SU-DHL-6 (cell line): ENCODE data around the gene BMPR1A.

Source experiments
- H2AFZ ChIP-seq: fragments of 200-600 bp; sonication (generic); 2 replicates; pipeline ENCODE4 v1.6.1; 2014; ENCODE audit warnings: low read depth, mild to moderate bottlenecking, moderate library complexity, mixed read lengths, antibody characterized with exemption, low read length; ENCODE audit not compliant: severe bottlenecking
- H3F3A ChIP-seq: fragments of 200-600 bp; shearing (Covaris generic); 2 replicates; pipeline ENCODE4 v1.6.0; 2016; ENCODE audit warnings: antibody characterized with exemption, mild to moderate bottlenecking; ENCODE audit not compliant: insufficient read depth
- H3K27ac ChIP-seq: fragments of 200-600 bp; sonication (generic); 2 replicates; pipeline ENCODE4 v1.5.1; 2016; ENCODE audit warnings: low read depth, mild to moderate bottlenecking, low read length, moderate library complexity, mixed read lengths
- H3K27me3 ChIP-seq: fragments of 200-600 bp; sonication (generic), shearing (Covaris generic); 2 replicates; pipeline ENCODE4 v1.6.0; 2014; ENCODE audit warnings: mild to moderate bottlenecking, low read length
- H3K36me3 ChIP-seq: fragments of 200-600 bp; sonication (generic); 2 replicates; pipeline ENCODE4 v1.6.1; 2014; ENCODE audit warnings: mild to moderate bottlenecking, low read length, mixed read lengths
- H3K4me2 ChIP-seq: fragments of 300-600, 200-600 bp; shearing (Covaris generic), sonication (generic); 2 replicates; pipeline ENCODE4 v1.6.0; 2014; ENCODE audit warnings: low read length, low read depth, mild to moderate bottlenecking; ENCODE audit not compliant: poor library complexity, severe bottlenecking
- H3K4me3 ChIP-seq: fragments of 200-600 bp; sonication (generic); 2 replicates; pipeline ENCODE4 v1.5.1; 2014; ENCODE audit warnings: antibody characterized with exemption, low read length, mild to moderate bottlenecking, mixed read lengths; ENCODE audit not compliant: insufficient read depth, poor library complexity, severe bottlenecking
- H3K79me2 ChIP-seq: fragments of 200-600 bp; sonication (generic); 2 replicates; pipeline ENCODE4 v1.6.1; 2014; ENCODE audit warnings: mild to moderate bottlenecking, low read length, moderate library complexity; ENCODE audit not compliant: insufficient read depth
- H3K9ac ChIP-seq: fragments of 200-600 bp; sonication (generic); 2 replicates; pipeline ENCODE4 v1.7.0; 2014; ENCODE audit warnings: mild to moderate bottlenecking, low read length
- H3K9me2 ChIP-seq: fragments of 200-600 bp; sonication (generic); replicated peaks from 2 replicates; pipeline ENCODE4 v1.6.1; 2014; ENCODE audit warnings: low read length; ENCODE audit not compliant: insufficient read depth
- H3K9me3 ChIP-seq: fragments of 200-600 bp; sonication (generic); 2 replicates; pipeline ENCODE4 v1.6.1; 2014; ENCODE audit warnings: low read length, mixed read lengths; ENCODE audit not compliant: insufficient read depth
- H4K20me1 ChIP-seq: fragments of 200-600 bp; sonication (generic); 2 replicates; pipeline ENCODE4 v1.6.1; 2014; ENCODE audit warnings: low read depth, mild to moderate bottlenecking, antibody characterized with exemption, low read length, moderate library complexity, mixed read lengths
- EZH2phosphoT487 ChIP-seq: fragments of 200-600 bp; sonication (generic), shearing (Covaris generic); conservative IDR thresholded peaks from 2 replicates; pipeline ENCODE4 v1.6.1; 2018; ENCODE audit warnings: mild to moderate bottlenecking, antibody characterized with exemption, low read length, moderate library complexity, mixed read lengths
- TF ChIP-seq, protein P1 (sequence below): fragments of 200-600 bp; sonication (generic); IDR thresholded peaks from one replicate; pipeline ENCODE4 v1.5.1; 2017; ENCODE audit warnings: antibody characterized with exemption, mild to moderate bottlenecking, low read length, moderate library complexity; ENCODE audit not compliant: insufficient read depth, poor library complexity, severe bottlenecking

The BMPR1A gene

DNA sequence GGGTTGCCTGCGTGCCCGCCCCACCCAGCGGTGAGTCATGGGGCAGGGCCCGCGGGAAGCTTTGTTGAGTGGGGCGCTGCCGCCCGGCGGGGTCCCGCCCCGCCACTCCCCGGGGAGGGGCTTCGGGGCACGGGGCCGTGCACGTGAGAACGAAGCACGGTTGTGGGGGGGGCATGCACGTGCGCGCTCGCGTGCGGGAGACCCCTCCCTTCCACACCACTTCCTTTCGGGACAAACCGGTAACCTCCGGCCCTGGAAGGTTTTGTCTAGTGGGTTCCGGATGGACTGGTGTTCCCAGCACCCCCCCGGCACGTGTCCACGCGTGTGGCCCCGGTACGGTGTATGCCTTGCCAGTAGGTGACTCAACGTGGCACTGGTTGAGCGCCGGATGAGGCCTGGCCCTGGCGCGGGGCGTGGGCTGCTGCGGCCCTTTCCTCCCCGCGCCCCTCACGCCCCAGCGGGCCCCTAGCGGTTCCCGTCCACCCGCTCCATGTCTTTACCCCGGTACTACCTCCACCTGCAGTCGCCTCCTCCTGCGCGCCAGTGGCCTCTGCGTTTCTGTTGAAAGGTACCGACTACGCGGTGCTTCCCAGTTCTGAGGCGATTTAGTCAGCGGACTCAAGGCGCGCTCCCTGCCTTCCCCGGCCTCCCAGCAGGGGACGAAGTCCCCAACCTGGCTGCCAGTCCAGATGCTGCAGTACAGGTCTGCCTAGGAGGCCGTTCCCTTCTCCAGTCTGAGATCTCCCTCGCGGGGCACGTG, 215.0 kb downstream of the BMPR1A start:
- Histone ChIP-seq H3F3A (no peaks in the 10 kb centered on the region), H3K36me3 (no peaks in the 10 kb centered on the region), H3K4me3 (peak overlapping the region; percentile 53), H3K9ac (peak overlapping the region; percentile 61), H4K20me1 (no peaks in the 10 kb centered on the region), H3K79me2 (no peaks in the 10 kb centered on the region), H3K27ac (no peak overlapping the region), H3K9me2 (no peaks in the 10 kb centered on the region), H3K9me3 (no peaks in the 10 kb centered on the region), H2AFZ (peak overlapping the region; percentile 97), H3K4me2 (peak overlapping the region; percentile 68), H3K27me3 (no peaks in the 10 kb centered on the region)
- TF ChIP-seq EZH2phosphoT487 = no peak
- TF ChIP-seq, protein P1, sequence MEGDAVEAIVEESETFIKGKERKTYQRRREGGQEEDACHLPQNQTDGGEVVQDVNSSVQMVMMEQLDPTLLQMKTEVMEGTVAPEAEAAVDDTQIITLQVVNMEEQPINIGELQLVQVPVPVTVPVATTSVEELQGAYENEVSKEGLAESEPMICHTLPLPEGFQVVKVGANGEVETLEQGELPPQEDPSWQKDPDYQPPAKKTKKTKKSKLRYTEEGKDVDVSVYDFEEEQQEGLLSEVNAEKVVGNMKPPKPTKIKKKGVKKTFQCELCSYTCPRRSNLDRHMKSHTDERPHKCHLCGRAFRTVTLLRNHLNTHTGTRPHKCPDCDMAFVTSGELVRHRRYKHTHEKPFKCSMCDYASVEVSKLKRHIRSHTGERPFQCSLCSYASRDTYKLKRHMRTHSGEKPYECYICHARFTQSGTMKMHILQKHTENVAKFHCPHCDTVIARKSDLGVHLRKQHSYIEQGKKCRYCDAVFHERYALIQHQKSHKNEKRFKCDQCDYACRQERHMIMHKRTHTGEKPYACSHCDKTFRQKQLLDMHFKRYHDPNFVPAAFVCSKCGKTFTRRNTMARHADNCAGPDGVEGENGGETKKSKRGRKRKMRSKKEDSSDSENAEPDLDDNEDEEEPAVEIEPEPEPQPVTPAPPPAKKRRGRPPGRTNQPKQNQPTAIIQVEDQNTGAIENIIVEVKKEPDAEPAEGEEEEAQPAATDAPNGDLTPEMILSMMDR = no peak

DNA sequence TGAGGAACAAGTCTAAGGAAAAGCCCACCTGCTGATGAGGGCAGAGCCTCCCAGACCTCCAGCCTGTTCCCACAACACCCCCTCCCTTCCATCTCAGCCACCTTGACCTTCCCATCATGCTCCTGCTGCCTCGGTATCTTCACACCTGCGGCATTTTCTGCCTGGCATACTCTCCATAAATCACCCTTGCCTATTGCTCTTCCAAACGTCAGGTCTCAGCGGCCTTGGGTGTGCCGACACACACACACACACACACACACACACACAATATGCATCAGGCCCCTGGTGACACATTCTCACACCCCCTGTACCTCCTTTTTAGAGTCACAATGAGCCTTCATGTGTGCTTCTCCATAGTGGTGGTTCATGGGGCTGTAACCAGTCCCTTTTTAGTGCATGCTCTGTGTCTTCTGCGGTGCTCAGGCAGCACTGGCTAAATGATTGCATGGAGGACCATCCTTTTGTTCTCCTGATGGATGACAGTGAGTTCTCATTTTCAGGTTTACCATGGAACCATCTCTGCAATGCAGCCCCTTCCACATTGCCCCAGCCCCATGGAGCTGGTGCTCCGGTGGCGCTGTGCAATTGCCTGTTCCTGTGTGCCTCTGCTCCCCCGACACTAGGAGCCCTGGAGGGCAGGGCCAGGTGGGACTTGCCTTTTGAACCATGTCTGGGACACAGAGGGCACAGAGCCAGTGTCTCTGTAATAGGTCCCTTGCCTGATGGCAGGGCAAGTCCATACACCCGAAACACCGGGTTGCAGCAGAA, 216.4 kb downstream of the BMPR1A start:
- Histone ChIP-seq H3K36me3 (no peaks in the 10 kb centered on the region), H3K9ac (no peak overlapping the region), H3K27me3 (no peaks in the 10 kb centered on the region), H3K9me2 (no peaks in the 10 kb centered on the region), H3K9me3 (no peaks in the 10 kb centered on the region), H3K27ac (no peak overlapping the region), H3K4me2 (no peak overlapping the region), H4K20me1 (no peaks in the 10 kb centered on the region), H3K79me2 (no peaks in the 10 kb centered on the region), H2AFZ (no peak overlapping the region), H3F3A (no peaks in the 10 kb centered on the region), H3K4me3 (no peak overlapping the region)
- TF ChIP-seq EZH2phosphoT487 = no peak
- TF ChIP-seq, protein P1 = no peak

DNA sequence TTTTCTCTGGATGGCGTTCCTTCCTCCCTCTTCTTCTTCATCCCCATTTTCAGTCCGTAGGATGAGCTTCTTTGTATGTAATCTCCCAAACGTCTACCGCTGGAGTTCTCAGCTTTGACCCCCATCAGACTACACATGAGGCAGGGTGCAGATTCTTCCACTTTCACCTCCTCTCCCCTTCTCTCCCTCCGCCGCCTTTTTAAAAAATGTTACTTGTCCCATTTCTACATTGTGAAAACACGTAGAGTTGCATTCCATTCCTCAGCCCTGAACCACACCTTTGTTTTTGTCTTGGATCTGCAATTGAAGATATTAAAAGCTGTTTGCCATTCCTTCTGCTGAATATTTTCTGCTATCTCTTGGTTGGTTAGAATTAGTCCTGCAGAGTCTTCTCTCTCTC, 218.1 kb downstream of the BMPR1A start:
- Histone ChIP-seq H3K9me2 (no peaks in the 10 kb centered on the region), H3F3A (no peaks in the 10 kb centered on the region), H3K9ac (no peak overlapping the region), H3K36me3 (no peaks in the 10 kb centered on the region), H3K27me3 (no peaks in the 10 kb centered on the region), H3K27ac (no peak overlapping the region), H2AFZ (no peak overlapping the region), H4K20me1 (no peaks in the 10 kb centered on the region), H3K79me2 (no peaks in the 10 kb centered on the region), H3K4me2 (no peak overlapping the region), H3K4me3 (no peak overlapping the region), H3K9me3 (no peaks in the 10 kb centered on the region)
- TF ChIP-seq, protein P1 = no peak
- TF ChIP-seq EZH2phosphoT487 = no peak
